Lung microvascular endothelial cell (primary cell): ENCODE data around the gene LAG3. TPM values are rescaled to one million over a fixed set of nuclear protein-coding genes. Genes with fewer than 3 reads are reported as not detected.

Source experiments
- DNase-seq, 2 donors: peaks; one replicate each; pipeline versions ENCODE4 v3.0.0 to v3.0.0-alpha.2; 2010; ENCODE audit warnings: low read depth in 2 of 2
- total RNA-seq: library from RNA; depleted of rRNA; stranded (reverse); fragments of >200 nt; gene quantifications from 2 replicates; pipeline ENCODE4 v1.2.1, GENCODE V29; 2014

LAG3 gene
- total RNA-seq, 1 donor from 2014 or later = 0.20 TPM

- DNase-seq = no peak
Measured at GRCh38 chr12:6822426-6823135, 50.3 kb downstream of the LAG3 start.

- no peak for DNase-seq
Measured at GRCh38 chr12:6823182-6824084, 51.1 kb downstream of the LAG3 start.

GRCh38 chr12:6824085-6824775 is 51.9 kb downstream of the LAG3 start:
- no peak for DNase-seq

- DNase-seq = peak in 1 of 2 donors; percentile 80
Measured at GRCh38 chr12:6824901-6825381, 52.6 kb downstream of the LAG3 start.

- DNase-seq = peak; percentile 86 to 92
Measured at GRCh38 chr12:6825398-6826124, 53.2 kb downstream of the LAG3 start.

GRCh38 chr12:6826125-6826733 is 53.9 kb downstream of the LAG3 start:
- no peak for DNase-seq

- no peak for DNase-seq
Measured at GRCh38 chr12:6826734-6827436, 54.6 kb downstream of the LAG3 start.

GRCh38 chr12:6827437-6827911 is 55.2 kb downstream of the LAG3 start:
- peak; percentile 43 to 80 for DNase-seq

Other genes starting within 250 kb of the LAG3 start
- 3,072 and 3,739 TPM in 2 replicates for gene GAPDH, start 238.0 kb upstream of the LAG3 start, total RNA-seq
- 6.3 and 8.5 TPM in 2 replicates for gene IFFO1, start 216.5 kb upstream of the LAG3 start, total RNA-seq
- 7.4 and 11.7 TPM in 2 replicates for gene NOP2, start 204.2 kb upstream of the LAG3 start, total RNA-seq
- 155 and 187 TPM in 2 replicates for gene CHD4, start 165.1 kb upstream of the LAG3 start, total RNA-seq
- gene LPAR5, start 136.6 kb upstream of the LAG3 start, total RNA-seq = not detected in 2 replicates
- gene ACRBP, start 125.1 kb upstream of the LAG3 start, total RNA-seq = 0.20 and 0.22 TPM in 2 replicates
- gene ING4, start 109.4 kb upstream of the LAG3 start, total RNA-seq = 34.4 and 44.0 TPM in 2 replicates
- 6.3 and 8.5 TPM in 2 replicates for gene ZNF384, start 83.1 kb upstream of the LAG3 start, total RNA-seq
- not detected in 2 replicates for gene PIANP, start 71.7 kb upstream of the LAG3 start, total RNA-seq
- gene COPS7A, start 48.5 kb upstream of the LAG3 start, total RNA-seq = 28.3 and 43.5 TPM in 2 replicates
- gene MLF2, start 19.4 kb upstream of the LAG3 start, total RNA-seq = 69.8 and 70.2 TPM in 2 replicates
- gene PTMS, start 6.2 kb upstream of the LAG3 start, total RNA-seq = 45.1 and 56.0 TPM in 2 replicates
- gene CD4, start 17.0 kb downstream of the LAG3 start, total RNA-seq = not detected in 2 replicates
- 0.20 and 0.87 TPM in 2 replicates for gene GPR162, start 49.3 kb downstream of the LAG3 start, total RNA-seq
- 12.9 and 25.7 TPM in 2 replicates for gene P3H3, start 55.9 kb downstream of the LAG3 start, total RNA-seq
- 0.22 and 0.40 TPM in 2 replicates for gene GNB3, start 68.4 kb downstream of the LAG3 start, total RNA-seq
- gene CDCA3, start 78.8 kb downstream of the LAG3 start, total RNA-seq = 3.4 and 8.9 TPM in 2 replicates
- gene USP5, start 79.6 kb downstream of the LAG3 start, total RNA-seq = 57.9 and 59.9 TPM in 2 replicates
- 958 and 967 TPM in 2 replicates for gene TPI1, start 95.0 kb downstream of the LAG3 start, total RNA-seq
- gene SPSB2, start 100.8 kb downstream of the LAG3 start, total RNA-seq = 2.2 and 4.2 TPM in 2 replicates
- 1.5 and 3.4 TPM in 2 replicates for gene LRRC23, start 132.3 kb downstream of the LAG3 start, total RNA-seq
- gene ENO2, start 142.1 kb downstream of the LAG3 start, total RNA-seq = 0.99 and 1.7 TPM in 2 replicates
- gene ATN1, start 155.4 kb downstream of the LAG3 start, total RNA-seq = 3.9 and 7.7 TPM in 2 replicates
- gene RNU7-1, start 171.3 kb downstream of the LAG3 start, total RNA-seq = not detected in 2 replicates
- 130 and 240 TPM in 2 replicates for gene C12orf57, start 171.5 kb downstream of the LAG3 start, total RNA-seq
- gene PTPN6, start 178.8 kb downstream of the LAG3 start, total RNA-seq = 2.2 and 3.2 TPM in 2 replicates
- gene PHB2, start 198.1 kb downstream of the LAG3 start, total RNA-seq = 124 and 150 TPM in 2 replicates
- gene EMG1, start 198.4 kb downstream of the LAG3 start, total RNA-seq = 20.3 and 22.8 TPM in 2 replicates
- 8.5 and 9.9 TPM in 2 replicates for gene LPCAT3, start 246.0 kb downstream of the LAG3 start, total RNA-seq